Amniotic stem cell (primary cell): ENCODE data around the gene GPR85.
"Not testable (repeated sequence)": the region's sequence is repeated elsewhere in the genome, so short reads cannot be mapped to it uniquely, and the experiment has no call there.

ENCODE experiments used
- DNase-seq: peaks from one replicate; lab custom pipeline; 2025; lab: John Stamatoyannopoulos, UW

GPR85 gene

GRCh38 chr7:113086431-113086888 lies at the start of gene GPR85:
Gene GPR85, minus strand, starts transcription at chr7:113086827. Its CDS starts 2,106 bp downstream, at chr7:113084721.
- DNase-seq = peak; percentile 44

GRCh38 chr7:113134025-113134424 lies 47.4 kb upstream of the GPR85 start:
- DNase-seq = no peak

- DNase-seq = no peak
Measured at GRCh38 chr7:113131367-113131766, 44.7 kb upstream of the GPR85 start.

- DNase-seq = no peak
Measured at GRCh38 chr7:113128031-113128430, 41.4 kb upstream of the GPR85 start.

GRCh38 chr7:113125728-113126127 lies 39.1 kb upstream of the GPR85 start:
- no peak for DNase-seq

- no peak for DNase-seq
Measured at GRCh38 chr7:113122744-113123143, 36.1 kb upstream of the GPR85 start.

GRCh38 chr7:113120647-113121046 lies 34.0 kb upstream of the GPR85 start:
- no peak for DNase-seq

- DNase-seq = no peak
Measured at GRCh38 chr7:113119429-113119828, 32.8 kb upstream of the GPR85 start.

GRCh38 chr7:113118074-113118959 lies 31.7 kb upstream of the GPR85 start, which contains the start of gene SMIM30:
Gene SMIM30, minus strand, starts transcription at chr7:113118554. Its CDS starts 976 bp downstream, at chr7:113117578.
- DNase-seq = peak; percentile 60

- DNase-seq = not testable (repeated sequence)
Measured at GRCh38 chr7:113117374-113117774, 30.7 kb upstream of the GPR85 start.

- no peak for DNase-seq
Measured at GRCh38 chr7:113113912-113114311, 27.3 kb upstream of the GPR85 start.

- no peak for DNase-seq
Measured at GRCh38 chr7:113109718-113110117, 23.1 kb upstream of the GPR85 start.

GRCh38 chr7:113100121-113100603 lies 13.5 kb upstream of the GPR85 start:
- DNase-seq = no peak

- no peak for DNase-seq
Measured at GRCh38 chr7:113099284-113099919, 12.8 kb upstream of the GPR85 start.

- no peak for DNase-seq
Measured at GRCh38 chr7:113094517-113095249, 8.1 kb upstream of the GPR85 start.

GRCh38 chr7:113093561-113093960 lies 6.9 kb upstream of the GPR85 start:
- DNase-seq = no peak

- no peak for DNase-seq
Measured at GRCh38 chr7:113092762-113093161, 6.1 kb upstream of the GPR85 start.

- peak; percentile 52 for DNase-seq
Measured at GRCh38 chr7:113087071-113087998, 708 bp upstream of the GPR85 start.

- DNase-seq = no peak
Measured at GRCh38 chr7:113085781-113086390, 741 bp downstream of the GPR85 start.

- no peak for DNase-seq
Measured at GRCh38 chr7:113084496-113085172, 2.0 kb downstream of the GPR85 start.
